Lung (tissue), 12 donors: Measurements from ENCODE around the gene OLR1. TPM values are rescaled to one million over a fixed set of nuclear protein-coding genes. Genes with fewer than 3 reads are reported as not detected.

Source experiments
- ATAC-seq: fragments of 200-7000 bp; cut with Tn5 transposase; one replicate; pipeline ENCODE4 v1.9.1; 2020; ENCODE audit warnings: moderate number of reproducible peaks; ENCODE audit not compliant: insufficient read depth, low FRiP score
- DNase-seq, 3 donors: peaks; one replicate each; pipeline ENCODE4 v3.0.0-alpha.2; 2013 to 2017
- H3K27ac ChIP-seq, 2 donors: one replicate each; pipeline ENCODE4 v1.5.1; 2013; ENCODE audit warnings: mild to moderate bottlenecking in 2 of 2, moderate library complexity in 2 of 2, control low read depth in 1 of 2, inconsistent platforms in 1 of 2, low read depth in 1 of 2, low read length in 1 of 2
- H3K27me3 ChIP-seq, 3 donors: one replicate each; pipeline ENCODE4 v1.5.1; 2013; ENCODE audit warnings: low read length in 2 of 3; ENCODE audit not compliant: control insufficient read depth in 3 of 3, insufficient read depth in 3 of 3
- H3K36me3 ChIP-seq, 4 donors: one replicate each; pipeline ENCODE4 v1.5.1; 2013; ENCODE audit warnings: low read length in 4 of 4, mild to moderate bottlenecking in 1 of 4, moderate library complexity in 1 of 4; ENCODE audit not compliant: control insufficient read depth in 4 of 4, insufficient read depth in 4 of 4
- H3K4me1 ChIP-seq, 5 donors: one replicate each; pipeline ENCODE4 v1.5.1; 2013; ENCODE audit warnings: low read length in 5 of 5, mild to moderate bottlenecking in 2 of 5, moderate library complexity in 1 of 5; ENCODE audit not compliant: control insufficient read depth in 5 of 5, insufficient read depth in 5 of 5
- H3K4me3 ChIP-seq: one replicate; pipeline ENCODE4 v1.5.1; 2013; ENCODE audit warnings: mild to moderate bottlenecking, control low read depth, moderate library complexity
- H3K9ac ChIP-seq, 2 donors: one replicate each; pipeline ENCODE4 v1.5.1; 2013; ENCODE audit warnings: low read length in 2 of 2, control low read depth in 1 of 2; ENCODE audit not compliant: insufficient read depth in 1 of 2
- H3K9me3 ChIP-seq, 4 donors: one replicate each; pipeline ENCODE4 v1.5.1; 2013; ENCODE audit warnings: low read length in 3 of 4, mild to moderate bottlenecking in 1 of 4, moderate library complexity in 1 of 4; ENCODE audit not compliant: control insufficient read depth in 4 of 4, insufficient read depth in 3 of 4
- whole genome bisulfite sequencing, 2 donors: extraction: QIAGEN DNeasy Blood & Tissue Kit; methylation state at CpG; one replicate each; pipeline ENCODE4 v1.1.7; 2013; 5-methylcytosine and 5-hydroxymethylcytosine counted together
- polyA plus RNA-seq, 2 donors: library from polyadenylated mRNA; stranded (reverse); fragments of 200-250 nt; gene quantifications; one replicate each; pipeline ENCODE4 v1.2.1, GENCODE V29; 2013
- total RNA-seq, 2 donors: library from RNA; depleted of rRNA in 1 of 2; stranded (reverse); fragments of >200 nt in 1 of 2; gene quantifications; one replicate each; pipeline ENCODE4 v1.2.1, GENCODE V29; 2014 to 2021
- TF ChIP-seq, protein P1 (sequence below): IDR thresholded peaks from 2 replicates; pipeline ENCODE4 v1.5.1; 2012; ENCODE audit warnings: mild to moderate bottlenecking; ENCODE audit errors: control extremely low read depth, extremely low read depth
- donor health status: control.
- donor health status: control.
- donor health status: Bipolar disorder and iron deficiency.
- donor health status: healthy.
- donor health status: DM: yes; HTN: yes; CAD: no.

OLR1 gene
- total and polyA plus RNA-seq, 4 donors: 11.3 to 52.1 (median 21.6) TPM

DNA sequence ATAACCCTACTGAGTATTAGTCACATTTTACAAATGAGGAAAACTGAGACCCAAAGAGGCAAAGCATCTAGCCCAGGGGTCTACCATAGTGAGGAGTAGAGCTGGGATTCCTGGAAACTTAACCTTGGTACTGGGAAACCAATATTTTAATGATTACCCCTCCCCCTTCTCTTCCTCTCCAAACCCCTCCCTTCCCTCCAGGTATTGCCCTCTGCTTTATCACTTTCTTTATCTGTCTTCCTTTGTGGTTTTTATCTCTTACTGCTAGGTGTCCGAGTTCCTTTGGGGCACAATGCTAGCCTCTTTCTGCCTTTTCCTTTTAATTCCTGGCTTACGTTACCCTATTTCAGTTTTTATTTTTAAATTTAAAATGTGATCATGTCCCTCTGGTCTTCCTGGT, 43.5 kb upstream of the OLR1 start:
- ATAC-seq: no peak
- 55 to 65% methylated on average over 2 of the region's 2 CpGs for WGBS, 2 donors
- TF ChIP-seq, protein P1, sequence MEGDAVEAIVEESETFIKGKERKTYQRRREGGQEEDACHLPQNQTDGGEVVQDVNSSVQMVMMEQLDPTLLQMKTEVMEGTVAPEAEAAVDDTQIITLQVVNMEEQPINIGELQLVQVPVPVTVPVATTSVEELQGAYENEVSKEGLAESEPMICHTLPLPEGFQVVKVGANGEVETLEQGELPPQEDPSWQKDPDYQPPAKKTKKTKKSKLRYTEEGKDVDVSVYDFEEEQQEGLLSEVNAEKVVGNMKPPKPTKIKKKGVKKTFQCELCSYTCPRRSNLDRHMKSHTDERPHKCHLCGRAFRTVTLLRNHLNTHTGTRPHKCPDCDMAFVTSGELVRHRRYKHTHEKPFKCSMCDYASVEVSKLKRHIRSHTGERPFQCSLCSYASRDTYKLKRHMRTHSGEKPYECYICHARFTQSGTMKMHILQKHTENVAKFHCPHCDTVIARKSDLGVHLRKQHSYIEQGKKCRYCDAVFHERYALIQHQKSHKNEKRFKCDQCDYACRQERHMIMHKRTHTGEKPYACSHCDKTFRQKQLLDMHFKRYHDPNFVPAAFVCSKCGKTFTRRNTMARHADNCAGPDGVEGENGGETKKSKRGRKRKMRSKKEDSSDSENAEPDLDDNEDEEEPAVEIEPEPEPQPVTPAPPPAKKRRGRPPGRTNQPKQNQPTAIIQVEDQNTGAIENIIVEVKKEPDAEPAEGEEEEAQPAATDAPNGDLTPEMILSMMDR: no peak
- Histone ChIP-seq H3K36me3 (peaks cover 0 to 16% (median 8%) of the 10 kb centered on the region in 4 donors), H3K9ac (no peak overlapping the region), H3K4me1 (peaks cover 2 to 21% (median 9%) of the 10 kb centered on the region in 5 donors), H3K27me3 (no peaks in the 10 kb centered on the region), H3K9me3 (no peaks in the 10 kb centered on the region), H3K4me3 (no peak overlapping the region), H3K27ac (peak overlapping the region in 1 of 2 donors; percentile 99)
- no peak for DNase-seq

DNA sequence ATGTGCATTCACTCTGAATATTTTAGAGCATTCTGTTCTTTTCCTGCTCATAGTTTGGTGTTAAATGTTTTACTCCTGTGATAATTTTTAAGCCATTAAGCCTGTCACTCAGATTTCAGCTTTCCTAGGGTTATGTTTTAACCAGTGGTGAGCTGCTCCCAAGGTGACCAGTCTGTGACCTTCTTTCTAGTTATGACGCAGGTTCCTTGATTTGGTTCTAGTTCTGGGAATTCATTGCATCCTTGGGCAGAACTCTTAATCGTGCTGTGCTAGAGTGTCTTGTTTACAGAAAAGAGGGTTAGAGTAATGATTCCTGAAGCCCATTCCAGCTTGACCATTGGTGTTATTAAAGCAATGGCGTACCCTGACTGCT, 42.9 kb upstream of the OLR1 start:
- TF ChIP-seq, protein P1: no peak

DNA sequence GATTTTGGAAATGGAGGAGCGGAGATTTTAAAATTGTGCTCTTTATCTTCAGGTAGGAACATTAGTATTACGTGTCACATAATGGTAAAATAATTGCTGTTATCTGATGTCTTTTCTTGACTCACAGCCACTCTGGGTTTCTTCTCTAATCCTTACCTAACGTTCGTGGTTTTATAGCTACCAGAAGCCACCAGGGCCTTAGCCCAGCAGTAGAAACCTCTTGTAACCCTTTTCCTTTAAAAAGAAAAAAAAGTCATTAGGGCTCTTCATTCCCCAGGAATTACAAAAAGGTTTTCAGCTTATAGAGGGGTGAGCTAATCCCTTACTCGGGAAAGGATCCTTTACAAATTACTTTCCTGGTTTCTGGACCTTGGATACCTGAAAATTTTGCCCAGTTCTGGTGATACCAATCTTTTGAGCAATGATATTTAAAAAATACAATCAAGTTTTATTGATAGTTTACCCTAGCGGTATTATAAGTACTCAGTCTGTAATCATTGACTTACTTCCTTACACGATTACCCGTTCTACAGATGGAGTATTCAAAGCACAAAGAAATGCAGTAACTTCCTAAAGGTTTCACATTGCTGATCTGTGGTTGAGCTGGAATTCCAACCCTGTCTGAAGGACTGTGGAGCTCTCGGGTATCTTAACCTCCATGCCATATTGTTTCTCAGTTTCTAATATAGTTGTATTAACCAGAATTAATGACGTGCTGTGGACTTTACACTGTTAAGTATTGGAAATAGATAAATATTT, 42.4 kb upstream of the OLR1 start:
- H3K36me3 ChIP-seq: peaks cover 0 to 11% (median 4%) of the 10 kb centered on the region in 4 donors
- peak overlapping the region; percentile 99 to 100 for H3K27ac ChIP-seq
- H3K9me3 ChIP-seq: no peaks in the 10 kb centered on the region
- H3K4me1 ChIP-seq: peaks cover 0 to 16% (median 9%) of the 10 kb centered on the region in 5 donors
- WGBS, 2 donors: 17 to 25% methylated on average over 10 of the region's 10 CpGs
- DNase-seq (peak in 2 of 3 donors; percentile 54 to 57), ATAC-seq (no peak)
- H3K27me3 ChIP-seq: no peaks in the 10 kb centered on the region
- H3K9ac ChIP-seq: peak overlapping the region; percentile 80 to 93
- peak overlapping the region; percentile 88 for H3K4me3 ChIP-seq
- TF ChIP-seq, protein P1: no peak

More for the DNA sequence above, 42.9 kb upstream of the OLR1 start:
- Histone ChIP-seq H3K9me3 (no peaks in the 10 kb centered on the region), H3K36me3 (peaks cover 0 to 14% (median 6%) of the 10 kb centered on the region in 4 donors), H3K27me3 (no peaks in the 10 kb centered on the region), H3K4me1 (peaks cover 0 to 17% (median 9%) of the 10 kb centered on the region in 5 donors), H3K4me3 (no peak overlapping the region), H3K27ac (peak overlapping the region in 1 of 2 donors; percentile 99), H3K9ac (peak overlapping the region in 1 of 2 donors; percentile 60)
- no peak for DNase-seq
- 61 to 86% methylated on average over 3 of the region's 3 CpGs for WGBS, 2 donors
- no peak for ATAC-seq
